ENCODE results near the gene PASK. TPM values are rescaled to one million over a fixed set of nuclear protein-coding genes. Genes with fewer than 3 reads are reported as not detected.

Gene PASK
- total and polyA plus RNA-seq, 9 of the 15 experiments (the other 6 are each of a cell fraction or from before 2014, with no cell fraction given): 1.5 to 30.3 (median 9.9) TPM

DNA sequence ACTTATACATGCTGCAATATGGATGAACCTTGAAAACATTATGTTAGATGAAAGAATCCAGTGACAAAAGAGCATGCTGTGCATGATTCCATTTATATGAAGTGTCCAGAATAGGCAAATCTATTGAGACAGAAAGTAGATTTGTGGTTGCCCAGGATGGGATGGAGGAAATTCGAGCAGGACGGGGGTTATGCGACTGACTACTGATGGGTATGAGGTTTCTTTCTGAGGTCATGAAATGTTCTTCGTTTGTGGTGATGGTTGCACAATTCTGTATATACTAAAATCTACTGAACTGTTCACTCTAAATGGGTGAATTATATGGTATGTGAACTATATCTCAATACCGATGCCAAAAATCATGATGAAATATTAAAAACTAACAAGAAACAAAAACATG, 28.3 kb downstream of the PASK start:
- ATAC-seq: no peak
- no peak overlapping the region for H3K4me2 ChIP-seq (ENCODE audit: insufficient read depth, low read length)
- in situ Hi-C loops (cut with MboI): no loop called here
- H3K4me3 ChIP-seq: no peak overlapping the region
- H3K9me3 ChIP-seq (replicated peaks; ENCODE audit: control insufficient read depth, insufficient read depth, low read depth, low read length): no peaks in the 10 kb centered on the region
- FAIRE-seq: no peak
- H3K9me1 ChIP-seq (ENCODE audit: control insufficient read depth, insufficient read depth, low read length): no peaks in the 10 kb centered on the region
- no peak overlapping the region for H3K9ac ChIP-seq (ENCODE audit: insufficient read depth in 1 of 2, low read depth in 2 of 2, low read length in 2 of 2)
- no peaks in the 10 kb centered on the region for H3K27me3 ChIP-seq (ENCODE audit: control insufficient read depth in 2 of 2, insufficient read depth in 2 of 2, low read length in 2 of 2)
- WGBS (ENCODE audit: insufficient coverage, low coverage, missing lambda C conversion rate): 83% methylated on average over 5 of the region's 5 CpGs
- H3K27ac ChIP-seq (ENCODE audit: extremely low read depth, low read depth, low read length): no peak overlapping the region
- H2AFZ ChIP-seq (ENCODE audit: low read depth, low read length): no peak overlapping the region
- no peaks in the 10 kb centered on the region for H3K79me2 ChIP-seq (ENCODE audit: control insufficient read depth, insufficient read depth, low read length)
- peaks cover 15% of the 10 kb centered on the region; the same call in 1 of the 3 replicates for H3K36me3 ChIP-seq (ENCODE audit: control insufficient read depth, insufficient read depth, low read length)
- CTCF ChIA-PET (ENCODE audit: low intra/inter-chr PET ratio): no interaction called here
- intact Hi-C loops (cut with micrococcal nuclease): no loop called here
- POLR2A ChIA-PET: interaction anchor here (0.7 kb wide), 1 partner anchor 20 kb away, joined by 4 read pairs; no protein-coding TSS in a partner anchor
- DNase-seq (ENCODE audit: extremely low read depth in 1 of 4, low spot score in 3 of 4): no peak
- no TSS peak for BruUV-seq (replicated peaks)
- H4K20me1 ChIP-seq (replicated peaks; ENCODE audit: control insufficient read depth, insufficient read depth, low read length): no peaks in the 10 kb centered on the region
- H3K4me1 ChIP-seq (replicated peaks in 1 of 2; ENCODE audit: control insufficient read depth in 2 of 2, insufficient read depth in 2 of 2, low read length in 2 of 2): no peaks in the 10 kb centered on the region
- TF ChIP-seq RBM39 (optimal IDR thresholded peaks at IDR 0.05; ENCODE audit: low read depth, low read length) (no peak), KLF10 (CRISPR knock-in tag; IDR thresholded peaks at IDR 0.05) (no peak), ZNF583 (CRISPR knock-in tag; IDR thresholded peaks at IDR 0.05) (no peak), SMAD4 (CRISPR knock-in tag; conservative IDR thresholded peaks at IDR 0.05) (no peak), KHSRP (IDR thresholded peaks at IDR 0.05) (no peak), NCOA6 (IDR thresholded peaks at IDR 0.05) (no peak), ZNF780A (CRISPR knock-in tag; IDR thresholded peaks at IDR 0.05) (no peak), ZNF449 (CRISPR knock-in tag; IDR thresholded peaks at IDR 0.05) (no peak), ZFP1 (CRISPR knock-in tag; IDR thresholded peaks at IDR 0.05) (no peak), ZNF143 (CRISPR knock-in tag; IDR thresholded peaks at IDR 0.05) (no peak), DLX4 (CRISPR knock-in tag; IDR thresholded peaks at IDR 0.05) (no peak), ZBTB1 (CRISPR knock-in tag; IDR thresholded peaks at IDR 0.05; ENCODE audit: borderline replicate concordance, low read depth) (no peak), SAFB (IDR thresholded peaks at IDR 0.05; ENCODE audit: borderline replicate concordance, low read depth, low read length) (no peak), ZNF431 (CRISPR knock-in tag; IDR thresholded peaks at IDR 0.05) (no peak), ZNF830 (CRISPR knock-in tag; IDR thresholded peaks at IDR 0.05) (no peak), ARNT (IDR thresholded peaks at IDR 0.05) (no peak)
- TF ChIP-seq, protein P1, sequence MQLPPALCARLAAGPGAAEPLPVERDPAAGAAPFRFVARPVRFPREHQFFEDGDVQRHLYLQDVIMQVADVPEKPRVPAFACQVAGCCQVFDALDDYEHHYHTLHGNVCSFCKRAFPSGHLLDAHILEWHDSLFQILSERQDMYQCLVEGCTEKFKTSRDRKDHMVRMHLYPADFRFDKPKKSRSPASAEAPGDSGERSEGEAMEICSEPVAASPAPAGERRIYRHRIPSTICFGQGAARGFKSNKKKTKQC (CRISPR knock-in tag; IDR thresholded peaks at IDR 0.05): no peak
- TF ChIP-seq, protein P2, sequence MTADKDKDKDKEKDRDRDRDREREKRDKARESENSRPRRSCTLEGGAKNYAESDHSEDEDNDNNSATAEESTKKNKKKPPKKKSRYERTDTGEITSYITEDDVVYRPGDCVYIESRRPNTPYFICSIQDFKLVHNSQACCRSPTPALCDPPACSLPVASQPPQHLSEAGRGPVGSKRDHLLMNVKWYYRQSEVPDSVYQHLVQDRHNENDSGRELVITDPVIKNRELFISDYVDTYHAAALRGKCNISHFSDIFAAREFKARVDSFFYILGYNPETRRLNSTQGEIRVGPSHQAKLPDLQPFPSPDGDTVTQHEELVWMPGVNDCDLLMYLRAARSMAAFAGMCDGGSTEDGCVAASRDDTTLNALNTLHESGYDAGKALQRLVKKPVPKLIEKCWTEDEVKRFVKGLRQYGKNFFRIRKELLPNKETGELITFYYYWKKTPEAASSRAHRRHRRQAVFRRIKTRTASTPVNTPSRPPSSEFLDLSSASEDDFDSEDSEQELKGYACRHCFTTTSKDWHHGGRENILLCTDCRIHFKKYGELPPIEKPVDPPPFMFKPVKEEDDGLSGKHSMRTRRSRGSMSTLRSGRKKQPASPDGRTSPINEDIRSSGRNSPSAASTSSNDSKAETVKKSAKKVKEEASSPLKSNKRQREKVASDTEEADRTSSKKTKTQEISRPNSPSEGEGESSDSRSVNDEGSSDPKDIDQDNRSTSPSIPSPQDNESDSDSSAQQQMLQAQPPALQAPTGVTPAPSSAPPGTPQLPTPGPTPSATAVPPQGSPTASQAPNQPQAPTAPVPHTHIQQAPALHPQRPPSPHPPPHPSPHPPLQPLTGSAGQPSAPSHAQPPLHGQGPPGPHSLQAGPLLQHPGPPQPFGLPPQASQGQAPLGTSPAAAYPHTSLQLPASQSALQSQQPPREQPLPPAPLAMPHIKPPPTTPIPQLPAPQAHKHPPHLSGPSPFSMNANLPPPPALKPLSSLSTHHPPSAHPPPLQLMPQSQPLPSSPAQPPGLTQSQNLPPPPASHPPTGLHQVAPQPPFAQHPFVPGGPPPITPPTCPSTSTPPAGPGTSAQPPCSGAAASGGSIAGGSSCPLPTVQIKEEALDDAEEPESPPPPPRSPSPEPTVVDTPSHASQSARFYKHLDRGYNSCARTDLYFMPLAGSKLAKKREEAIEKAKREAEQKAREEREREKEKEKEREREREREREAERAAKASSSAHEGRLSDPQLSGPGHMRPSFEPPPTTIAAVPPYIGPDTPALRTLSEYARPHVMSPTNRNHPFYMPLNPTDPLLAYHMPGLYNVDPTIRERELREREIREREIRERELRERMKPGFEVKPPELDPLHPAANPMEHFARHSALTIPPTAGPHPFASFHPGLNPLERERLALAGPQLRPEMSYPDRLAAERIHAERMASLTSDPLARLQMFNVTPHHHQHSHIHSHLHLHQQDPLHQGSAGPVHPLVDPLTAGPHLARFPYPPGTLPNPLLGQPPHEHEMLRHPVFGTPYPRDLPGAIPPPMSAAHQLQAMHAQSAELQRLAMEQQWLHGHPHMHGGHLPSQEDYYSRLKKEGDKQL (CRISPR knock-in tag; IDR thresholded peaks at IDR 0.05; ENCODE audit: borderline replicate concordance): no peak
